ENCODE measurements around the gene MAN2A2. TPM values are rescaled to one million over a fixed set of nuclear protein-coding genes. Genes with fewer than 3 reads are reported as not detected.
"Not testable (repeated sequence)": the region's sequence is repeated elsewhere in the genome, so short reads cannot be mapped to it uniquely, and the experiment has no call there.

The MAN2A2 gene
- total and polyA plus RNA-seq, 2 donors = 19.4 to 31.4 TPM

DNA sequence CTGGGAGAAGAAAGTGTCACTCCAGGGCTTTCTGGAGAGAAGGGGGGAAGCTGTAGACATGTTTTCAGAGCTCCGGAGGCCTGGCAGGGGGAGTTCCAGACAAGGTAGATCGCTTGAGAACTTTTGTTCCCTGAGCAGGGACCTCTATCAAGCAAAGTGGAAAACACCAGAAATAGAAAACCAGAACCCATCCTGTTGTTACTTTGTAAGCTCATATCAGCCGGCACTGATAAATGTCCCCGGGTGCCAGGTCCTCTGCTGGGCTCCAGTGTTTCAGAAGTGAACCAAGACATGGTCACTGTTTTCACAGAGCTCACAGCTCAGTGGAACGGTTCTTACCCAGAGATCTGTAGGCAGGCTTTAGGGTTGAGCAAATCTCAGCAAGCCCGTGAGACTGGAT, 15.7 kb downstream of the MAN2A2 start:
- no peak for DNase-seq (ENCODE audit: extremely low spot score)
- 93% methylated on average over 6 of the region's 6 CpGs for WGBS
- Histone ChIP-seq H3K4me3 (ENCODE audit: low read depth, low read length) (no peak overlapping the region), H3K27ac (ENCODE audit: low read depth) (no peak overlapping the region), H3K36me3 (ENCODE audit: insufficient read depth) (no peaks in the 10 kb centered on the region), H3K4me1 (ENCODE audit: insufficient read depth) (no peaks in the 10 kb centered on the region)

DNA sequence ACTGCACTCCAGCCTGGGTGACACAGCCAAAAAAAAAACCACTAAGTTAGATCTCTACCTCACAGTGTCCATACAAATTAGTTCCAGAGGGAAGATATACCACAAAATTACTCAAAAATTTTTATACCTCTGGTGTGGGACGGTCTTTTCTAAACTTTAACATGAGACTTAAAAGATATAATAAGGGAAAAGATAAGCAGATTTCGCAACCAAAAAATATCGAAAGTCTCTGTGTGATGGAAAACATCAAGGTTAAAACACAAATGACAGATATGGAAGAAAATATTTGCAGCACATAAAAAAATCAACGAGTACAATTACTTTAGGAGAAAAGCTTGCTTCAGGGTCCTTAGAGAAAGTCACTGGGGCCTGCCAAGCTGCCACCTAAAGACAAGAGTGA, 18.8 kb downstream of the MAN2A2 start:
- H3K36me3 ChIP-seq (ENCODE audit: insufficient read depth) = no peaks in the 10 kb centered on the region

DNA sequence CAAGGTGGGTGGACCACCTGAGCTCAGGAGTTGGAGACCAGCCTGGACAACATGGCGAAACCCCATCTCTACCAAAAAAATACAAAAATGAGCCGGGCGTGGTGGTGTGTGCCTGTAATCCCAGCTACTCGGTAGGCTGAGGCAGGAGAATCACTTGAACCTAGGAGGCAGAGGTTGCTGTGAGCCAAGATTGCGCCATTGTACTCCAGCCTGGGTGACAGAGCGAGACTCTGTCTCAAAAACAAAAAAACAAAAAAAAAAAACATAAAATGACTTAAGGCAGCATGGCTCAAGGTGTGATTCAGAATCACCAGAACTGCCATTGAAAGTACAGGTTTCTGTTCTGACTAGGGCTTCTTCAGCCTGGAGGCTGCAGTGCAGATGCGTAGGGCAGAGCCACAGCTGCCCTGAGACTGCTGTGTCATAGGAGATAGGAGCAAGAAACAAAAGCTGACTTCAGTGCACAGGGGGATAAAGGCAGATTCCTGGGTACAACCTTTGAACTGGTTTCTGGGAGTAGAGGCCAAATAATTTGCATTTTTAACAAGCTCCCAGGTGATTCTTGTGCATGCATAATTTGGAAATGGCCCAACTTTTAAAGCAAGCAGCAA, 19.7 kb downstream of the MAN2A2 start:
- H3K36me3 ChIP-seq (ENCODE audit: insufficient read depth); H3K27ac ChIP-seq (ENCODE audit: low read depth); H3K4me3 ChIP-seq (ENCODE audit: low read depth, low read length); H3K4me1 ChIP-seq (ENCODE audit: insufficient read depth); DNase-seq (ENCODE audit: extremely low spot score): not testable (repeated sequence)
- WGBS = 91% methylated on average over 7 of the region's 7 CpGs

More for the DNA sequence above, 18.8 kb downstream of the MAN2A2 start:
- no peak for DNase-seq (ENCODE audit: extremely low spot score)
- 87% methylated on average over 4 of the region's 4 CpGs for whole genome bisulfite sequencing
- H3K27ac ChIP-seq (ENCODE audit: low read depth) = no peak overlapping the region
- H3K4me3 ChIP-seq (ENCODE audit: low read depth, low read length) = no peak overlapping the region
- no peaks in the 10 kb centered on the region for H3K4me1 ChIP-seq (ENCODE audit: insufficient read depth)

DNA sequence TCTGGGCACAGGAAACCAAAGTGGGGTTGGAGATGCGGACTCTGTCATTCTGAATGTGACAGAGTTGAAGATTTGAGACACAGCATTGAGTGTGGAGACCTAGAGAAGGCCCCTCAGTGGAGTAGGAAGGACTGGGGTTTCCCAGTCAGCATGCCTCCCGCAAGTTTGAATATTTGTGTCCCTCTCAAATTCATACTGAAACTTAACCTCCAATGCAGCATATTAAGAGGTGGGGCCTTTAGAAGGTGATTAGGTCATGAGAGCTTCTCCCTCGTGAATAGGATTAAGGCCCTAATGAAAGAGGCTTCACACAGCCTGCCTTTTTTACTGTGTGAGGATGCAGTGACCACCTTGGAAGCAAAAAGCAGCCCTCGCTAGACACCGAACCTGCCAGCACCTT, 21.3 kb downstream of the MAN2A2 start:
- Histone ChIP-seq H3K27ac (ENCODE audit: low read depth) (no peak overlapping the region), H3K4me3 (ENCODE audit: low read depth, low read length) (no peak overlapping the region), H3K36me3 (ENCODE audit: insufficient read depth) (no peaks in the 10 kb centered on the region), H3K4me1 (ENCODE audit: insufficient read depth) (no peaks in the 10 kb centered on the region)
- 81% methylated on average over 5 of the region's 5 CpGs for WGBS
- DNase-seq (ENCODE audit: extremely low spot score) = no peak

DNA sequence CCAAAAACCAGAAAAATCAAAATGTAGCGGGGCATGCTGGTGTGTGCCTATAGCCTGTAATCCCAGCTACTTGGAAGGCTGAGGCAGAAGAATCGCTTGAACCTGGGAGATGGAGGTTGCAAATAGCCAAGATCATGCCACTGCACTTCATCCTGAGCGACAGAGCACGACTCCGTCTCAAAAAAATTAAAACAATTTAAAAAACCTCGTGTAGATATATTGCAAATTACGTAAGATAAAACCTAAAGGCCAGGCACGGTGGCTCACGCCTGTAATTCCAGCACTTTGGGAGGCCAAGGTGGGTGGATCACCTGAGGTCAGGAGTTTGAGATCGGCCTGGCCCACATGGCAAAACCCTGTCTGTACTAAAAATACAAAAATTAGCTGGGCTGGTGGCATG, 23.7 kb downstream of the MAN2A2 start:
- not testable (repeated sequence) for H3K36me3 ChIP-seq (ENCODE audit: insufficient read depth); H3K27ac ChIP-seq (ENCODE audit: low read depth); H3K4me3 ChIP-seq (ENCODE audit: low read depth, low read length); H3K4me1 ChIP-seq (ENCODE audit: insufficient read depth); DNase-seq (ENCODE audit: extremely low spot score)
- 91% methylated on average over 10 of the region's 10 CpGs for WGBS

DNA sequence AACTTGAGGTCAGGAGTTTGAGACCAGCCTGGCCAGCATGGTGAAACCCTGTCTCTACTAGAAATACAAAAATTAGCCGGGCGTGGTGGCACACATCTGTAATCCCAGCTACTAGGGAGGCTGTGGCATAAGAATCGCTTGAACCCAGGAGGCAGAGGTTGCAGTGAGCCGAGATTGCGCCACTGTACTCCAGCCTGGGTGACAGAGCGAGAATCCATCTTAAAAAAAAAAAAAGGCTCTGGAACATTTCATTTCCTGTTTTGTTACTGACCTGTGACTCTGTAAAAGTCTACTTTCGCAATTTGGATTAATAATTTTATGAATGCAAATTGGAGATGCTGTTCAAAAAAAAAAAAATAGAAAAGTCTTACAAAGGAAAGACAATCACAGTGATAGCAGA, 25.0 kb downstream of the MAN2A2 start:
- not testable (repeated sequence) for H3K4me3 ChIP-seq (ENCODE audit: low read depth, low read length); DNase-seq (ENCODE audit: extremely low spot score); H3K36me3 ChIP-seq (ENCODE audit: insufficient read depth); H3K27ac ChIP-seq (ENCODE audit: low read depth); H3K4me1 ChIP-seq (ENCODE audit: insufficient read depth)
- 90% methylated on average over 7 of the region's 7 CpGs for WGBS

DNA sequence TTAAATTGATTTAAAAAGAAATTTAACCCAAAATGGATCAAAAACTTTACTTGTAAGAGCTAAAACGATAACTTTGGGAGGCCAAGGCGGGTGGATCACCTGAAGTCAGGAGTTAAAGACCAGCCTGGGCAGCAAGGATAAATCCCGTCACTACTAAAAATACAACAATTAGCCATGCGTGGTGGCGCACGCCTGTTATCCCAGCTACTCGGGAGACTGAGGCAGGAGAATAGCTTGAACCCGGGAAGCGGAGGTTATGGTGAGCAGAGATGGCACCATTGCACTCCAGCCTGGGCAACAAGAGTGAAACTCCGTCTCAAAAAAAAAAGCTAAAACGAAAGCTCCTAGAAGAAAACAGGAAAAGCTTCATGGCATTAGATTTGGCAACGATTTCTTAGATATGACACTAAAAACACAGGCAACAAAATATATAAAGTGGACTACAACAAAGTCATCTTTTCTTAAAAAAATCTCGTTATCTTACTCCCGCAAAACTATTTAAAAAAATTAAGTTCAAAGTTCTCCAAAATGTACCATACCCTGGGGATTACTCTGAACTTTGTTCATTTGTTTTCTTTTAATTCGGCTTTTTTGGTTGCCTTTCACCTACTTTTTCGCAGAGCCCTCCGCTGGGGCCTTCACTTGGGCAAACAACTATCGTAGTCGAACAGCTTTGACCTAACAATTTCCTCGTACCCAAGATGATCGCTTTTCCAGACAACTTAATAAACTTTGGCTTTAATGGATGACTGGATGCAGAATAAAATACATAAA, 26.3 kb downstream of the MAN2A2 start:
- DNase-seq (ENCODE audit: extremely low spot score) = no peak
- Histone ChIP-seq H3K4me3 (ENCODE audit: low read depth, low read length) (peak overlapping the region; percentile 45), H3K27ac (ENCODE audit: low read depth) (peak overlapping the region; percentile 70), H3K36me3 (ENCODE audit: insufficient read depth) (no peaks in the 10 kb centered on the region), H3K4me1 (ENCODE audit: insufficient read depth) (no peaks in the 10 kb centered on the region)
- 60% methylated on average over 21 of the region's 21 CpGs for WGBS

DNA sequence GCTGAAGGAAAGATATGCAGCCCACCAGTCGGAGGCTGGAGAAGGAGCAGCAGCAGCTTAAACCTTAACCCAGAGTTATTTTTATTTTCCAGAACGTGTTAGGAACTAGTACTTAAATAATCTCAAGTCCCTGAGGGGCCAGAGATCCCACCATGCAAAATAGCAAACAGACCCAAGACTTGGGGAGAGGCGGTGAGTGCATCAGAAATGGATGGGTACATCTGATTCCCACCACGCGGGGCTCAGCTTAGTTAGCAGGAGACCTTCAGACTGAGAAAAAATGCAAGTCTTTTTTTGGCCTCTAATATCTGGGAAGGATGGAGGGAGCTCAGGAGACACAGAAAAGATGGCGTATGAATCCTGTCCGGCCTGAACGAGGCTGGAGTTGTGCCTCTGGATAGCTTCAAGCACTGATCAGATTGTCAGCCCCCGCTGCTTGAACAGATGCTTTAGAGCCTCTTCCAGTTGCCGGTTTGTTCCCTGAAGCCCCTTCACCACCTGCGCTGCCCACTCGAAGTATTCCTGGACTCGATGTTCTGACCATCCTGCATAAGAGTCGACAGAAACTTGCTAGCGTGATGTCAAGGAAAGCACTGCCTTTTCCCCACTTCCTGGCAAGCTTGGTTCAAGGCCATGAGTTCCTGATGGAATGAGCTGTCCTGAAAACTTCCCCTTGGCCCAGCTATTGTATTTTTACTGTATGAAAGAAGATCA, 27.9 kb downstream of the MAN2A2 start:
- WGBS = 76% methylated on average over 15 of the region's 15 CpGs
- DNase-seq (ENCODE audit: extremely low spot score) = no peak
- Histone ChIP-seq H3K36me3 (ENCODE audit: insufficient read depth) (no peaks in the 10 kb centered on the region), H3K27ac (ENCODE audit: low read depth) (no peak overlapping the region), H3K4me3 (ENCODE audit: low read depth, low read length) (peak overlapping the region; percentile 45), H3K4me1 (ENCODE audit: insufficient read depth) (no peaks in the 10 kb centered on the region)

DNA sequence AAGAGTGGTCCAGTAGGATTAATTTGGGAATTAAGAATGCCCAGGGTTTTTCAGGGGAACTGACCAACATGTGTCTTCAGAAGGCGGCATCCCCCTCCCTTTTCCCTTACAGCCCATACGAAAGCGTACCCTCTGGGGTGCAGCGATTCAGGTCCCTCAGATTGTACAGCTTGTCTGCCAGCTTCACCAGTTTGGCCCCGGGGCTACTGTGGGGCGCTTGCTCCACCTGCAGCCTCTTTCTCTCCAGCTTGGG, 28.4 kb downstream of the MAN2A2 start:
- DNase-seq (ENCODE audit: extremely low spot score) = no peak
- peak overlapping the region; percentile 62 for H3K4me3 ChIP-seq (ENCODE audit: low read depth, low read length)
- H3K27ac ChIP-seq (ENCODE audit: low read depth) = no peak overlapping the region
- no peaks in the 10 kb centered on the region for H3K4me1 ChIP-seq (ENCODE audit: insufficient read depth)
- 39% methylated on average over 6 of the region's 6 CpGs for WGBS
- H3K36me3 ChIP-seq (ENCODE audit: insufficient read depth) = no peaks in the 10 kb centered on the region

DNA sequence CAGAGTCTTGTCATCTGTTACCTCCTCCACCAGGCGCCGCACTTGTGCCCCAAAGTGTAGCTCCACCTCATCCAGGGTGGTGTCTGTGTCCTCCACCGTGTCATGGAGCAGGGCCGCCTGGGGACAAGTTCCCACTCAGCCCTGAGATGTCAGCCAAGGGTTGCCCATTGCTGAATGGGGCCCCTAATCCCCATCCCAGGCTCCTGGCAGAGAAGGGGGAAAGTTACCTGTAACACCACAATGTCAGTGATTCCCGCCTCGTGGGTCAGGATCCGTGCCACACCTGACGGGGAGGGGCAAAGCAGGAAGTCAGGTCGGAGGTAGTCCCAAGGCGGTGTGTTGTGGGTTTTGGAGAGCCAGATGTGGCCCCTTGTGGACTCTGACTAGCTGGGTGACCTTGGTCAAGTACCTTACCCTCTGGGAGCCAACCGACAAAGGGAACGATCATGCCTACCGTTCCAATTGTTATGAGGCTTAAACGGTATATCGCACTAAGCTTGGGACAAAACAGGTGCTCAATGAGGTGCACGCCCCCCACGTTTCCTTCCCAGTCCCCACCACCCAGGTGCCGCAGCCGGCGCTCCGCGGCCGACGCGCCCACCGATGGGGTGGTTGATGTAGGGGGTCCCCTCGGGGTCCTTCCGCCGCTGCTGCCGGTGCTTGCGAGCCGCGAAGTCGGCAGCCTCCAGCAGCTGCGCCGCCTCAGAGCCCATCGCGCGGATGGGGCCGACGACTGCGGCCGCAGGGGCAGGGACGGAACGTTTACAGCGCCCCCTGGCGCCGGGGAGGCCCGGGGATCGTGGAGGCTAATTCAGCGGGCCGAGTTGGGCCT, 28.9 kb downstream of the MAN2A2 start, which contains the start of gene HDDC3:
Gene HDDC3, minus strand, starts transcription at position 722 of the 832 bp plus-strand sequence. Its CDS starts 9 bp downstream, at position 713.
- Histone ChIP-seq H3K4me3 (ENCODE audit: low read depth, low read length) (peak within 1 kb of the TSS; percentile 62), H3K36me3 (ENCODE audit: insufficient read depth) (no peaks in the 10 kb centered on the region), H3K27ac (ENCODE audit: low read depth) (peak within 1 kb of the TSS; percentile 79), H3K4me1 (ENCODE audit: insufficient read depth) (no peaks in the 10 kb centered on the region)
- 1% methylated on average over 52 of the region's 52 CpGs for WGBS
- DNase-seq (ENCODE audit: extremely low spot score) = peak; percentile 71

DNA sequence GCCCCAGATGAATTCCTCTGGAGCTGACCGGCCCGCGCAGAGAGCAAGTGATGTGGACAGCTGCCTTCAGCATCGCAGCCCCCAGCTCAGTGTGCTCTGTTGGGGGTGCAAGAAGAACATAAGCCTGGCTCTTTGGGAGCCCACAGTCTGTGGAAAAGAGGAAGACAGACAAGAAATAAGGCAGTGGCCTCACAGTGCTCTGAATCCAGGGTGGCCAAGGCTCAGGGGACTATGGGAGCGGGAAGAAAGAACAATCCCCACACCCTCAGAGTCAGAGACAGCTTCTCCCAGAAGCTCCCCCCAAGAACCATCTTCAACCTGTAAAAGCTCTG, 29.5 kb downstream of the MAN2A2 start:
- Histone ChIP-seq H3K27ac (ENCODE audit: low read depth) (no peak overlapping the region), H3K36me3 (ENCODE audit: insufficient read depth) (no peaks in the 10 kb centered on the region), H3K4me1 (ENCODE audit: insufficient read depth) (no peaks in the 10 kb centered on the region), H3K4me3 (ENCODE audit: low read depth, low read length) (no peak overlapping the region)
- 20% methylated on average over 5 of the region's 5 CpGs for WGBS
- no peak for DNase-seq (ENCODE audit: extremely low spot score)

DNA sequence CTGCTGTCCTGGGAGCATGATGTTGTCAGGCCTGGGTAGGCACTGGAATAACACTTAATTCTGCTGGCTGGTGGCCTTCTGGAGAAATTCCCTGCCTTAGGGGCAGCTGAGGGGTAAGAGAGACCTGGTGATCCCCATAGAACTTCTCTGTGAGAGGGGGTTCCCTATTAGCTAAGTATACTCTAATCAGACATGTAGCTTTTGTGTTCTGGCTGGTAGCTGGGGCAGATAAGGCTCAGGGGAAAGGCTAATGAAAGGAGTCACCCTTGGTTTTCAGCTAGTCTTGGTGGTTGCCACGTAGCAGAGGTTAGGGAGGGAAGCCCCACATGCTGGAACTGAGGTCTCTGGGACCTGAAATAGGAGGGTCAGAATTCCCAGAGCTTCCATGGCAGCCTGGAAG, 30.2 kb downstream of the MAN2A2 start:
- no peak for DNase-seq (ENCODE audit: extremely low spot score)
- no peak overlapping the region for H3K4me3 ChIP-seq (ENCODE audit: low read depth, low read length)
- no peaks in the 10 kb centered on the region for H3K4me1 ChIP-seq (ENCODE audit: insufficient read depth)
- 80% methylated on average over 1 of the region's 1 CpG for WGBS
- H3K36me3 ChIP-seq (ENCODE audit: insufficient read depth) = no peaks in the 10 kb centered on the region
- H3K27ac ChIP-seq (ENCODE audit: low read depth) = no peak overlapping the region

DNA sequence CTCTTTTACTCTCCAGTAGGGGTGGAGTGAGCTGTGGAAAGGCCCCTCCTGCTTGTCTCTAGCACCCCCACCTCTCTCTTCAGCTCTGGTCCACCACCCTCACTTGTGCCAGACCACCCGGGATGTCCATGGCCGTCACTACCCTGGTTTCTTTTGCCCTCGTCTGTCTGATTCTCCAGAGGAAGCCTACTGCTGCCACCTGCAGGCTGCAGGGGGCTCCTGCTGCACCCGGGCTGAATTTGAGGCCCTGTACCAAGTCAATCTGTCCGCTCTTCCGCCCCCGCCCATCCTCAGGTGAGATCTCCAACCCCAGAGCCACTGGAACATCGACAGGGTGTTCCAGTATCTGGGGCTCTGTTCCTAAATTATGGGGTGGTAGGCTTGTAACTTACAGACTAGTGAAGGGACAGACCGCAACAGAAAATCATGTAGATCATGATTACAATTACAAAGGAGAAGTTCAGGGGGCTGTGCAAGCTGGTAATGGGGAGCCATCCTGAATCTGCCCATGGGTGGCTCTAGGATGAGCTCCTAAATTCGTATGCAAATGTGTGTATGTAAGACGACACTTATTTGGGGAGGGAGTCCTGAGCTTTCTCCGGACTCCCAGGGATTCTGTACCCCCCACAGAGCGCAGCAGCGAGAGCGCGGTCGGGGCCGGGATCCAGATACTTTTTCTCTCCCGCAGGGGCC, 31.3 kb downstream of the MAN2A2 start:
- DNase-seq (ENCODE audit: extremely low spot score) = no peak
- Histone ChIP-seq H3K36me3 (ENCODE audit: insufficient read depth) (no peaks in the 10 kb centered on the region), H3K27ac (ENCODE audit: low read depth) (no peak overlapping the region), H3K4me3 (ENCODE audit: low read depth, low read length) (peak overlapping the region; percentile 50), H3K4me1 (ENCODE audit: insufficient read depth) (no peaks in the 10 kb centered on the region)
- WGBS = 3% methylated on average over 19 of the region's 19 CpGs

Measured in urinary bladder (tissue), 4 donors.